GM18526 (cell line): Measurements from ENCODE around the gene DIPK1A.

Experiments
- POLR2A ChIP-seq: IDR thresholded peaks from 3 replicates; pipeline ENCODE4 v1.6.1; 2011; ENCODE audit not compliant: insufficient read length; ENCODE audit errors: extremely low read depth

Gene DIPK1A

GRCh38 chr1:92961131-92961895 lies at the start of gene DIPK1A:
Gene DIPK1A (minus strand): TSS chr1:92961462. CDS start chr1:92961429, 33 bp downstream.
- TF ChIP-seq POLR2A, result peak; percentile 76

DNA sequence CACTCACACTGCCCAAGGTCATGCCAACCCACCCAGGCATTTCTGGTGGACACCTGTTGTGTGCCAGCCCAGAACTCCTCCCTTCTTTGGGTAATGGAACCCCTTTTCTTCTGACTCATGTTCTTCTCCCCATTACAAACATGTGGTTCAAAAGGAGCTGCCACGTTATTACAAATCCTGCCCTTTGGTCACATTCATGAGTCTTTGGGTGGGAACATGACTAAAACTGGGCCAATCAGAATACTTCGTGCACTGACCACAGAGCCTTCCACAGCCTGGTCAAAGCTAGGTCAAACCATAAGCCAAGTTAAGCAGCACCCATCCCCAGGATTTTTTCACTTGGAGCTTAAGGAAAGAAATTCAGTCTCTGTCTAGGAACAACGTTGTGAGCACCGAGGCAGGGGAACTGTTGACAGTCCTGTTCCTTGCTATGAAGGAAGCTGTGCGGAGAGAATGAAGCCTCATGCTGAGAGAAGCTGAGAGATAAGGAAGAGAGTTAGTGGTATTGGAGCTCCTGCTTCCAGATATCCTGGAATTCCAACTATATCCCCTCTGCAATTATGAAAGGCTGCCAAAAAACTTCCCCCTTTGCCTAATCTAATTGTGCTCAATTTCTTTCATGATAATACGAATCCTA lies 46.8 kb upstream of the DIPK1A start:
- TF ChIP-seq POLR2A, result no peak

DNA sequence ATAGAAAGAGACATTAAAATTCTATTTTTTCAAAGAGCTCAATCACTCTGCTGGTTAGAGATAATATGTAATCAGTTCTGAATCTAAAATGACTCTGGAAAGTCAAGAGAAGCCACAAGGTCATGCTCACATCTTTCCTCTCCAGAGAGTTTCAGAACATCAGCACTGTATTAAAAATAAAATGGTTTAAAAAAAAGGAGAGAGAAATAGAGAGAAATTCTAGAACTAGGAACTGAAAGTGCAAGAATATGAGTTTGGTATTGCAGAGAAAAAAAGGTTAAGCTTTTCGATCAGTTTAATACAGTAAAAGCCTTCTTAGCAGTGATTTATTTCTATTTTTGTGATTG lies 44.0 kb upstream of the DIPK1A start:
- TF ChIP-seq POLR2A, result no peak

DNA sequence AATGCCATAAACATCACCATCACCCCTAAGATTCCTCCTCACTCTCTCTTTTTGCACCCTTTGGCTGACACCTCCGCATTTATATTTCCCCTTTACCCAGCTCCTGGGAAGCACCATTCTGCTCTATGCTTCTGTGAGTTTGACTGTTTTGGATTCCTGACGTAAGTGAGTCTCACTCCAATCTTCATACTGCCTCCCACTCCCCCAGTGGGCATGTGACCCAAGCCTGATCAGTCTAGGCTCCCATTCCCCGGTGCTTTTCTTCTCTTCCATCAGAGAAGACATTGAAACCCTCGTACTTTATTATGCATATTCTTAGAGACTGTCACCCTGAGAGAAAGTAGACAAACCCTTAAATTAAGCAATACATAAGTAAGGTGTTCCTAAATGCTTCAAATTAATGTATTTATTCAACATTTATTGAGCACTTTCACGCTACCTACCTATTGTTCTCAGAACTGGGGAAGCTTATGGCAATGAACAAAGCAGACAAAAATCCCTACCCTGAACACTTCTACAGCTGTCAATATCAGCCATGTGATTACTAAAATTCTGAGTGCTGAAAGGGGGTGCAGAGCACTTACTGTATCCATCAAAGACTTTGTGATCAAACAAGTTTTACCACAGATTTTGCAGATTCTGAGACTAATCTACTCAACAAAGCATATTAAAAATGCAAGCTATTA lies 43.4 kb upstream of the DIPK1A start:
- no peak for TF ChIP-seq POLR2A

DNA sequence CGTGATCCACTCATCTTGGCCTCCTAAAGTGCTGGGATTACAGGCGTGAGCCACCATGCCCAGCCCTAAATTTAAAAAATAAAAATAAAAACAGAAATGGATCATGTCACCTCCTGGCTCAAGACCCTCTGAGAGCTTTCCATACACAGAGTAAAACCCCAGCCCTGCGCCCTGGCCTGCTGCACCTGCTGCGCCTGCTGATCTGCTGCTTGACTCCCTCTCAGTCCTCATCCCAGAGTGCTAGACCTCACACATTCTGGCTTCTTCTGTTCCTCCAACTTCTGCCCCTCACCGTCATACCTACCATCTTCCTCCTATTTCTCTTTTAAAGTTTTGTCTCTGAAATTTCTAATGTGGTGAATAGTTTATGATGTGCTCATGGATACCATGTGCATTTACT lies 42.7 kb upstream of the DIPK1A start:
- no peak for TF ChIP-seq POLR2A

GRCh38 chr1:93002781-93003180 lies 41.5 kb upstream of the DIPK1A start:
- no peak for TF ChIP-seq POLR2A

GRCh38 chr1:93001893-93002292 lies 40.6 kb upstream of the DIPK1A start:
- no peak for TF ChIP-seq POLR2A

GRCh38 chr1:93000751-93001175 lies 39.5 kb upstream of the DIPK1A start:
- no peak for TF ChIP-seq POLR2A

DNA sequence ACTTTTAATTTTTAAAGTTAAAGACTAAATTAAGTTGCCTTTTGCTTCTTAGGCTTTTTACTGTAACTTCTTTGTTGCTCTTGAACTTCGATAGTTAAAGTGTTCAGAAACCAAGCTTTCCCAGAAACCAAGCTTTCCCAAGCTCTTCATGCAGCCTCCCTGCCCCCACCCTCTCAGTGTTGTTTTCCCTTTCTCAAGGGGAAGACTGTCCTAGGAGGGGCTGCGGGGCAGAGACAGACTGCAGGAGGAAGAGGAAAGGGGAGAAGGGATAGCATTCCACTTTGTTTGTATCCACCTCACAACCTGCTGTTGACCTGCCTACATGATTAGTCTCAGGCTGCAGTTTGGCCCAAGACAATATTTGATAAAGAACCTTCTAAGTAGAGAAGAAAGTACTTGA lies 39.0 kb upstream of the DIPK1A start:
- TF ChIP-seq POLR2A, result no peak

- no peak for TF ChIP-seq POLR2A
Measured at GRCh38 chr1:92998821-92999220, 37.6 kb upstream of the DIPK1A start.

DNA sequence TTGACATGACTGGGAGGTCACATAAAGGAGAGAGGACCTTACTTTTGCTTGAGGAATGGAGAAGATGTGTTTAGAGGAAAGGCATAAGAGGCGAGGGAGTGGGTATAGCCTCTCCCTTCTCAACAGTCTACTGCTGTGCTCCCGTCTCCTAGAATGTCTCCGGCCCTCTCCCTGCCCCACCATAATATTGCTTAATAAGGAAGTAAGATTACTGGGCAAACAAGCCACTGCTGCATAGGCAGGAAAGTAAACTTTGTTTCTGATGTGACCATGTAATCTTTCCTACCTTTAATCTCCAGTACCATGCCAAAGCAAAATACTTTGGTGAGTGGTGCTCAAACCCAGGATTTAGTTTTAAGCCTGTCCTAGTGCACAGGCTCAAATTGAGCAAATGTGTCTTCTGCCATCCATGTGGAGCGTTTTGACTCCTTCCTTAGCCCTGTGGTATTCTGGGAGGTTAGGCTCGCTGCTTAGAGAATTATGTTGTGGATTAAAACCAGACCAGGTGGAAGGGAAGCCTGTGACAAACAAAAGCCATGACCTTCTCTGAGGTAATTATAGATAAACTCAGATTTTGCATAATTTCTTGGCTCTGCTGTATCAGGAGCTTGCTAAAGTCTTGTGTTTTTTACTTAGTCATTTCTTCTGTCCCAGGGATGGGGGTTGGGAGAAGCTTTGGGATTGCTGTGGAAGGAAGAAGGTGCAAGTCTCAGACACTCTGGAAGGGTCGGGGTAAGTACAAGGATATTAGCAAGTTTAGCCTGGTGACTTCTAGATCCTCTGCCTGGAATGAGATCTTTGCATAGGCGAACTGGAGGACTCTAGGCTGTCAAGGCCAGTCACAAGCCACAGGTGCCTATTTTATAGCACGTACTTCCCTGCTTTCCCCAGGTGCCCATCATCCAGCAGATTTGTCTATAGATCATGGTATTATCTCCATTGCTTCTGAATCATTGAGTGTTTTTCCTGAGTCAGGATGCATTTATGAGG lies 34.5 kb upstream of the DIPK1A start:
- no peak for TF ChIP-seq POLR2A

- TF ChIP-seq POLR2A, result no peak
Measured at GRCh38 chr1:92994105-92994712, 32.9 kb upstream of the DIPK1A start.

GRCh38 chr1:92993581-92993980 lies 32.3 kb upstream of the DIPK1A start:
- no peak for TF ChIP-seq POLR2A

- no peak for TF ChIP-seq POLR2A
Measured at GRCh38 chr1:92992877-92993276, 31.6 kb upstream of the DIPK1A start.

DNA sequence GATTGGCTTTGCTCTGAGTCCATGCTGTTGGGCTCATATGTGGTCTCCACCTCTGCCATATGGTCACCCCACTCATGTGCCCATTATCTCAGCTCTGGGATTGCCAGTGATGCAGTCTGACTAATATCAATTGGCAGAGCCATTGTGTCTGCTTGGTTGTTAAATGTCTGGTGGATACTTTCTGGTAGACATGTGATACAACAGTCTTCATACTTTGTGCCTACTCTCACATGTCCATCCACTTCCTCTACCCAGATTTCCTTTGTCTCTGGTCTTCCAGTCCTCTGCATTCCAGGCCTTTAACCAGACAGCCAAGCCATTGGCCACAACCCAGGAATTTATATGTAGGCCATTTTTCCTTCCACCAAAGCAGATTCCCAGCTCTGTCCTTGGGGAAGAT lies 30.8 kb upstream of the DIPK1A start:
- TF ChIP-seq POLR2A, result no peak
